Measurements from ENCODE around the gene HHEX. TPM values are rescaled to one million over a fixed set of nuclear protein-coding genes. Genes with fewer than 3 reads are reported as not detected.

The HHEX gene
- total and polyA plus RNA-seq, 10 of the 15 experiments (the other 5 are each of a cell fraction or from before 2014, with no cell fraction given): 3.9 to 32.8 (median 16.4) TPM

GRCh38 chr10:92727141-92727540 is 37.4 kb downstream of the HHEX start:
- ATAC-seq (no peak), DNase-seq (ENCODE audit: low read depth, low spot score) (no peak), FAIRE-seq (no peak)
- intact Hi-C loops (cut with micrococcal nuclease; ENCODE audit: unreplicated experiment): no loop called here
- H3K79me2 ChIP-seq (ENCODE audit: control insufficient read depth, insufficient read depth, low read length): no peaks in the 10 kb centered on the region
- no peak overlapping the region for H3K4me2 ChIP-seq (ENCODE audit: control insufficient read depth, insufficient read depth)
- H2AFZ ChIP-seq (ENCODE audit: control insufficient read depth, low read depth, low read length): no peak overlapping the region
- peaks cover 10% of the 10 kb centered on the region for H3K4me1 ChIP-seq (ENCODE audit: control insufficient read depth, insufficient read depth, low read length)
- no peaks in the 10 kb centered on the region; the same call in 2 of the 3 replicates for H3K9me3 ChIP-seq (replicated peaks; ENCODE audit: control insufficient read depth, insufficient read depth, low read length)
- ChIA-PET POLR2A (interaction anchor here (0.6 to 0.7 kb wide), 2 partner anchors 31 to 219 kb away, joined by 5 to 6 read pairs; no protein-coding TSS in a partner anchor), SMC1A (ENCODE audit: uncharacterized antibody, unreplicated experiment) (interaction anchor here (1.8 kb wide), 1 partner anchor 30 kb away, joined by 4 read pairs; no protein-coding TSS in a partner anchor), CTCF (interaction anchor here (1.5 kb wide), 1 partner anchor 30 kb away, joined by 3 read pairs; no protein-coding TSS in a partner anchor), RAD21 (ENCODE audit: unreplicated experiment) (no interaction called here)
- no peak for TF ChIP-seq SKIL (IDR thresholded peaks at IDR 0.05; ENCODE audit: low read depth, poor library complexity, severe bottlenecking)
- no peak for TF ChIP-seq RELB (IDR thresholded peaks at IDR 0.05; ENCODE audit: low read depth)
- no peak for TF ChIP-seq LARP7 (IDR thresholded peaks at IDR 0.05)
- TF ChIP-seq RB1 (IDR thresholded peaks at IDR 0.05; ENCODE audit: borderline replicate concordance): no peak
- TF ChIP-seq POLR2AphosphoS2 (IDR thresholded peaks at IDR 0.05; ENCODE audit: low read depth, low read length): no peak
- no peak for TF ChIP-seq BRCA1 (IDR thresholded peaks at IDR 0.05; ENCODE audit: low read depth, low read length)
- no peak for TF ChIP-seq NR2F1 (conservative IDR thresholded peaks at IDR 0.05)
- no peak for TF ChIP-seq HCFC1 (IDR thresholded peaks at IDR 0.05; ENCODE audit: low read length)
- TF ChIP-seq, protein P1, sequence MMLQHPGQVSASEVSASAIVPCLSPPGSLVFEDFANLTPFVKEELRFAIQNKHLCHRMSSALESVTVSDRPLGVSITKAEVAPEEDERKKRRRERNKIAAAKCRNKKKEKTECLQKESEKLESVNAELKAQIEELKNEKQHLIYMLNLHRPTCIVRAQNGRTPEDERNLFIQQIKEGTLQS (IDR thresholded peaks at IDR 0.05; ENCODE audit: borderline replicate concordance, extremely low read depth, low read depth, low read length): no peak
- 61% methylated on average over 6 of the region's 6 CpGs for WGBS (ENCODE audit: insufficient coverage, insufficient replicate concordance, low lambda C conversion rate, missing lambda C conversion rate)
- no peaks in the 10 kb centered on the region for H3K36me3 ChIP-seq (ENCODE audit: control insufficient read depth in 2 of 2, insufficient read depth in 2 of 2, low read length in 1 of 2)
- H3K27me3 ChIP-seq (replicated peaks in 1 of 2; ENCODE audit: control insufficient read depth in 2 of 2, insufficient read depth in 2 of 2, low read length in 1 of 2): peaks cover 0 to 5% of the 10 kb centered on the region in 2 experiments; a peak in 2 of 4 replicates
- H3K4me3 ChIP-seq: no peak overlapping the region
- no TSS peak for BruUV-seq (replicated peaks)
- H4K20me1 ChIP-seq (ENCODE audit: control insufficient read depth, insufficient read depth): no peaks in the 10 kb centered on the region
- H3K27ac ChIP-seq (ENCODE audit: control insufficient read depth, insufficient read depth): no peak overlapping the region
- in situ Hi-C loops (cut with MboI): no loop called here
- H3K9ac ChIP-seq (ENCODE audit: control insufficient read depth, insufficient read depth, low read length): no peak overlapping the region
